Non-pigmented ciliary epithelial cell (primary cell): Measurements from ENCODE around the gene NAMPT.
"Not testable (repeated sequence)": the region's sequence is repeated elsewhere in the genome, so short reads cannot be mapped to it uniquely, and the experiment has no call there.

ENCODE experiments used
- DNase-seq: peaks from one replicate; pipeline ENCODE4 v3.0.0-alpha.2; 2010; ENCODE audit warnings: low read depth

The NAMPT gene

GRCh38 chr7:106304568-106304967 lies 19.8 kb upstream of the NAMPT start:
- DNase-seq: no peak

- not testable (repeated sequence) for DNase-seq
Measured at GRCh38 chr7:106298631-106299030, 13.8 kb upstream of the NAMPT start.

GRCh38 chr7:106298155-106298554 lies 13.4 kb upstream of the NAMPT start:
- DNase-seq: not testable (repeated sequence)

GRCh38 chr7:106294334-106294733 lies 9.6 kb upstream of the NAMPT start:
- DNase-seq: no peak

GRCh38 chr7:106291247-106291646 lies 6.5 kb upstream of the NAMPT start:
- no peak for DNase-seq

- no peak for DNase-seq
Measured at GRCh38 chr7:106290319-106290718, 5.5 kb upstream of the NAMPT start.

- no peak for DNase-seq
Measured at GRCh38 chr7:106289848-106290247, 5.1 kb upstream of the NAMPT start.

- DNase-seq: no peak
Measured at GRCh38 chr7:106288263-106288662, 3.5 kb upstream of the NAMPT start.

GRCh38 chr7:106287786-106288185 lies 3.0 kb upstream of the NAMPT start:
- DNase-seq: no peak

- no peak for DNase-seq
Measured at GRCh38 chr7:106285855-106286492, 1.2 kb upstream of the NAMPT start.

GRCh38 chr7:106285051-106285854 lies 470 bp upstream of the NAMPT start:
- peak; percentile 83 for DNase-seq

GRCh38 chr7:106283831-106284713 lies 711 bp downstream of the NAMPT start:
- DNase-seq: no peak

GRCh38 chr7:106283501-106283830 lies 1.3 kb downstream of the NAMPT start:
- no peak for DNase-seq

- no peak for DNase-seq
Measured at GRCh38 chr7:106282852-106283251, 1.9 kb downstream of the NAMPT start.

GRCh38 chr7:106282390-106282789 lies 2.4 kb downstream of the NAMPT start:
- no peak for DNase-seq

GRCh38 chr7:106281585-106282318 lies 3.0 kb downstream of the NAMPT start:
- DNase-seq: no peak

GRCh38 chr7:106281127-106281526 lies 3.7 kb downstream of the NAMPT start:
- no peak for DNase-seq

- DNase-seq: no peak
Measured at GRCh38 chr7:106279425-106280197, 5.2 kb downstream of the NAMPT start.

- DNase-seq: no peak
Measured at GRCh38 chr7:106278695-106279094, 6.1 kb downstream of the NAMPT start.

GRCh38 chr7:106277976-106278375 lies 6.8 kb downstream of the NAMPT start:
- no peak for DNase-seq

- DNase-seq: no peak
Measured at GRCh38 chr7:106276513-106276912, 8.3 kb downstream of the NAMPT start.
